A673 (cell line): ENCODE results near the gene TXN.

Source experiments
- EZH2 ChIP-seq: fragments of 200-600 bp; sonication (generic); IDR thresholded peaks from 2 replicates; pipeline ENCODE4 v1.6.1; 2017; ENCODE audit warnings: borderline replicate concordance, low read depth, mild to moderate bottlenecking, mixed read lengths, antibody characterized with exemption, low read length; ENCODE audit not compliant: poor library complexity, severe bottlenecking
- TF ChIP-seq, protein P1 (sequence below): fragments of 300-800, 200-600 bp; sonication (generic); conservative IDR thresholded peaks from 2 replicates; pipeline ENCODE4 v1.5.1; 2017; ENCODE audit warnings: low read depth, mild to moderate bottlenecking, antibody characterized with exemption, low read length, moderate library complexity, mixed read lengths

DNA sequence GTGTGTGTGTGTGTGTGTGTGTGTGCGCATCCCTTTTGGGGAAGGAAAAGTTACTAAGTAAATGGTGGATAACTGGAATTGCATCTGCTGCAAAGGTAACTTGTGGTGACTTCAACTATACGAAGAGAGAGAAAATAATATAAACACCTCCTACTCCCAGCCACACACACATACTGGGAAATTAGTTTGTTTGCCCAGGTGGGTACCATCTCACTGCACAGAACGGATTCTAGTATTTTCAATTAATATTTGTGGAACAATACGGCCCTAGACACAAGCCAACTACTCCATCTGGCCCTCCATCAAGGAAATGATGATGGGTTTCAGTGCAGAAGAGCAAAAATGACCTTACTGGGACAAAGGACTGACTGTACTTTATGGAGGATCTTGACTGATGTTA is 32.2 kb upstream of the TXN start:
- TF ChIP-seq, protein P1, sequence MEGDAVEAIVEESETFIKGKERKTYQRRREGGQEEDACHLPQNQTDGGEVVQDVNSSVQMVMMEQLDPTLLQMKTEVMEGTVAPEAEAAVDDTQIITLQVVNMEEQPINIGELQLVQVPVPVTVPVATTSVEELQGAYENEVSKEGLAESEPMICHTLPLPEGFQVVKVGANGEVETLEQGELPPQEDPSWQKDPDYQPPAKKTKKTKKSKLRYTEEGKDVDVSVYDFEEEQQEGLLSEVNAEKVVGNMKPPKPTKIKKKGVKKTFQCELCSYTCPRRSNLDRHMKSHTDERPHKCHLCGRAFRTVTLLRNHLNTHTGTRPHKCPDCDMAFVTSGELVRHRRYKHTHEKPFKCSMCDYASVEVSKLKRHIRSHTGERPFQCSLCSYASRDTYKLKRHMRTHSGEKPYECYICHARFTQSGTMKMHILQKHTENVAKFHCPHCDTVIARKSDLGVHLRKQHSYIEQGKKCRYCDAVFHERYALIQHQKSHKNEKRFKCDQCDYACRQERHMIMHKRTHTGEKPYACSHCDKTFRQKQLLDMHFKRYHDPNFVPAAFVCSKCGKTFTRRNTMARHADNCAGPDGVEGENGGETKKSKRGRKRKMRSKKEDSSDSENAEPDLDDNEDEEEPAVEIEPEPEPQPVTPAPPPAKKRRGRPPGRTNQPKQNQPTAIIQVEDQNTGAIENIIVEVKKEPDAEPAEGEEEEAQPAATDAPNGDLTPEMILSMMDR: no peak
- TF ChIP-seq EZH2: no peak
